Measurements from ENCODE around the gene SAT2.

The SAT2 gene

GRCh38 chr17:7579834-7580603 is 47.6 kb downstream of the SAT2 start:
- ChIA-PET POLR2A (interaction anchor here (0.6 to 3.7 kb wide), 12 partner anchors 9 to 176 kb away, joined by 3 to 50 read pairs (median 6); partner anchors contain the start of genes ATP1B2, FXR2, POLR2A and SAT2), CTCF (interaction anchor here (0.5 to 2.6 kb wide), 6 partner anchors 9 to 196 kb away, joined by 3 to 11 read pairs (median 6); partner anchors contain the start of genes TMEM102, TP53 and WRAP53)
- peak overlapping the region; percentile 47 for H3K27ac ChIP-seq (ENCODE audit: extremely low read depth, low read depth, low read length)
- H3K9me3 ChIP-seq (ENCODE audit: control insufficient read depth, insufficient read depth, low read depth, low read length): no peaks in the 10 kb centered on the region
- peaks cover 11% of the 10 kb centered on the region; the same call in 1 of the 2 replicates for H3K4me1 ChIP-seq (ENCODE audit: control insufficient read depth, insufficient read depth, low read length)
- no peak overlapping the region for H3K4me3 ChIP-seq (ENCODE audit: low read depth, low read length)
- peaks cover 28 to 67% of the 10 kb centered on the region in 2 experiments for H3K36me3 ChIP-seq (ENCODE audit: control insufficient read depth in 2 of 2, insufficient read depth in 1 of 2, low read length in 2 of 2)
- no peak; the same call in 1 of the 2 replicates for TF ChIP-seq ZNF692 (tag by site-specific recombination; IDR thresholded peaks at IDR 0.05)
- 0 out of 2 replicates have a peak, but pooled peaks have one; percentile 73 for TF ChIP-seq ZNF837 (tag by site-specific recombination; IDR thresholded peaks at IDR 0.05)
- TF ChIP-seq ZNF488 (tag by site-specific recombination; IDR thresholded peaks at IDR 0.05): peak; percentile 71; the same call in 1 of the 2 replicates
- 0 out of 2 replicates have a peak, but pooled peaks have one; percentile 34 for TF ChIP-seq ZNF391 (tag by site-specific recombination; IDR thresholded peaks at IDR 0.05; ENCODE audit: borderline replicate concordance, low read depth)
- TF ChIP-seq ZNF600 (tag by site-specific recombination; IDR thresholded peaks at IDR 0.05): peak; percentile 7; the same call in 1 of the 2 replicates
- TF ChIP-seq ZBTB7A (tag by site-specific recombination; IDR thresholded peaks at IDR 0.05; ENCODE audit: low read depth): 0 out of 2 replicates have a peak, but pooled peaks have one; percentile 66
- 0 out of 2 replicates have a peak, but pooled peaks have one; percentile 9 for TF ChIP-seq BCL6B (tag by site-specific recombination; IDR thresholded peaks at IDR 0.05)
- no peak for TF ChIP-seq ZNF677 (tag by site-specific recombination; IDR thresholded peaks at IDR 0.05)
- TF ChIP-seq ZNF184 (tag by site-specific recombination; IDR thresholded peaks at IDR 0.05): no peak
- TF ChIP-seq ZBTB10 (tag by site-specific recombination; IDR thresholded peaks at IDR 0.05): peak; percentile 32; the same call in 1 of the 2 replicates
- 0 out of 2 replicates have a peak, but pooled peaks have one; percentile 13 for TF ChIP-seq ZBTB20 (tag by site-specific recombination; IDR thresholded peaks at IDR 0.05)
- 0 out of 2 replicates have a peak, but pooled peaks have one; percentile 76 for TF ChIP-seq ZNF169 (tag by site-specific recombination; IDR thresholded peaks at IDR 0.05)
- TF ChIP-seq HIC1 (tag by site-specific recombination; IDR thresholded peaks at IDR 0.05): peak; percentile 82
- TF ChIP-seq ZNF2 (tag by site-specific recombination; IDR thresholded peaks at IDR 0.05): peak; percentile 27; the same call in 1 of the 2 replicates
- no peak for TF ChIP-seq ZBTB48 (tag by site-specific recombination; IDR thresholded peaks at IDR 0.05)
- TF ChIP-seq CTCF (tag by site-specific recombination; IDR thresholded peaks at IDR 0.05): peak; percentile 36; the same call in 1 of the 2 replicates
- peak; percentile 44; the same call in 1 of the 2 replicates for TF ChIP-seq EGR2 (tag by site-specific recombination; IDR thresholded peaks at IDR 0.05; ENCODE audit: low read depth)
- TF ChIP-seq ZBTB26 (tag by site-specific recombination; optimal IDR thresholded peaks at IDR 0.05): peak; percentile 20
- TF ChIP-seq KLF16 (tag by site-specific recombination; IDR thresholded peaks at IDR 0.05): 0 out of 2 replicates have a peak, but pooled peaks have one; percentile 14
- peak; percentile 38; the same call in 1 of the 2 replicates for TF ChIP-seq ZNF645 (tag by site-specific recombination; IDR thresholded peaks at IDR 0.05)
- TF ChIP-seq ZNF624 (tag by site-specific recombination; IDR thresholded peaks at IDR 0.05): 0 out of 2 replicates have a peak, but pooled peaks have one; percentile 60
- no peak; the same call in 1 of the 2 replicates for TF ChIP-seq ZNF785 (tag by site-specific recombination; IDR thresholded peaks at IDR 0.05)
